ENCODE measurements around the gene PPP1R15A.
"Not testable (repeated sequence)": the region's sequence is repeated elsewhere in the genome, so short reads cannot be mapped to it uniquely, and the experiment has no call there.

The PPP1R15A gene

GRCh38 chr19:48895226-48895625 is 23.0 kb downstream of the PPP1R15A start:
- TF ChIP-seq REST (IDR thresholded peaks at IDR 0.05; ENCODE audit: insufficient replicate concordance, low read depth) (no peak), SPI1 (IDR thresholded peaks at IDR 0.05; ENCODE audit: borderline replicate concordance, low read depth) (no peak), GABPA (IDR thresholded peaks at IDR 0.05; ENCODE audit: low read depth) (no peak), POLR2AphosphoS5 (IDR thresholded peaks at IDR 0.05; ENCODE audit: low read depth) (no peak), CTCF (IDR thresholded peaks at IDR 0.05; ENCODE audit: insufficient read depth, low read length) (no peak)
- H3K27me3 ChIP-seq (ENCODE audit: insufficient read depth, poor library complexity, severe bottlenecking) = peaks cover 6% of the 10 kb centered on the region
- no peak overlapping the region for H3K4me3 ChIP-seq (replicated peaks; ENCODE audit: insufficient read depth, low read length)
- DNase-seq (ENCODE audit: low read depth in 1 of 2, low spot score in 1 of 2) = no peak
- H3K27ac ChIP-seq (replicated peaks) = no peak overlapping the region

GRCh38 chr19:48896191-48896720 is 24.0 kb downstream of the PPP1R15A start:
- no peak overlapping the region for H3K27ac ChIP-seq (replicated peaks)
- DNase-seq (ENCODE audit: low read depth in 1 of 2, low spot score in 1 of 2) = no peak
- no peak overlapping the region for H3K4me3 ChIP-seq (replicated peaks; ENCODE audit: insufficient read depth, low read length)
- TF ChIP-seq CTCF (IDR thresholded peaks at IDR 0.05; ENCODE audit: insufficient read depth, low read length) (no peak), SPI1 (IDR thresholded peaks at IDR 0.05; ENCODE audit: borderline replicate concordance, low read depth) (no peak), GABPA (IDR thresholded peaks at IDR 0.05; ENCODE audit: low read depth) (no peak), POLR2AphosphoS5 (IDR thresholded peaks at IDR 0.05; ENCODE audit: low read depth) (no peak), REST (IDR thresholded peaks at IDR 0.05; ENCODE audit: insufficient replicate concordance, low read depth) (no peak)
- peaks cover 6% of the 10 kb centered on the region for H3K27me3 ChIP-seq (ENCODE audit: insufficient read depth, poor library complexity, severe bottlenecking)

- Histone ChIP-seq H3K27ac (replicated peaks) (no peak overlapping the region), H3K27me3 (ENCODE audit: insufficient read depth, poor library complexity, severe bottlenecking) (peaks cover 6% of the 10 kb centered on the region), H3K4me3 (replicated peaks; ENCODE audit: insufficient read depth, low read length) (no peak overlapping the region)
- no peak for DNase-seq (ENCODE audit: low read depth in 1 of 2, low spot score in 1 of 2)
- TF ChIP-seq SPI1 (IDR thresholded peaks at IDR 0.05; ENCODE audit: borderline replicate concordance, low read depth) = no peak
- no peak for TF ChIP-seq POLR2AphosphoS5 (IDR thresholded peaks at IDR 0.05; ENCODE audit: low read depth)
- no peak for TF ChIP-seq GABPA (IDR thresholded peaks at IDR 0.05; ENCODE audit: low read depth)
- TF ChIP-seq REST (IDR thresholded peaks at IDR 0.05; ENCODE audit: insufficient replicate concordance, low read depth) = no peak
- no peak for TF ChIP-seq CTCF (IDR thresholded peaks at IDR 0.05; ENCODE audit: insufficient read depth, low read length)
Measured at GRCh38 chr19:48897181-48897580, 25.0 kb downstream of the PPP1R15A start.

GRCh38 chr19:48899386-48899749 is 27.1 kb downstream of the PPP1R15A start:
- DNase-seq (ENCODE audit: low read depth in 1 of 2, low spot score in 1 of 2); H3K27me3 ChIP-seq (ENCODE audit: insufficient read depth, poor library complexity, severe bottlenecking): not testable (repeated sequence)
- peak overlapping the region; percentile 61; the same call in 1 of the 2 replicates for H3K27ac ChIP-seq (replicated peaks)
- H3K4me3 ChIP-seq (replicated peaks; ENCODE audit: insufficient read depth, low read length) = peak overlapping the region; percentile 96
